H9 (cell line): ENCODE results near the gene SMAD7. TPM values are rescaled to one million over a fixed set of nuclear protein-coding genes. Genes with fewer than 3 reads are reported as not detected.

Experiments
- DNase-seq: peaks from one replicate; pipeline ENCODE4 v3.0.0-alpha.2; 2017
- H2AFZ ChIP-seq: one replicate; pipeline ENCODE4 v1.6.1; 2013; ENCODE audit warnings: mild to moderate bottlenecking, low read length, control low read depth, moderate library complexity
- H2AK5ac ChIP-seq: 2 replicates; pipeline ENCODE4 v1.6.1; 2013; ENCODE audit warnings: low read length, control low read depth, mixed read lengths; ENCODE audit not compliant: insufficient read length
- H2BK120ac ChIP-seq: one replicate; pipeline ENCODE4 v1.6.1; 2013; ENCODE audit warnings: low read depth, mild to moderate bottlenecking, low read length, control low read depth, inconsistent platforms; ENCODE audit not compliant: poor library complexity, severe bottlenecking
- H2BK12ac ChIP-seq: 2 replicates; pipeline ENCODE4 v1.6.1; 2013; ENCODE audit warnings: low read length, control low read depth, mixed read lengths, low read depth; ENCODE audit not compliant: insufficient read length
- H2BK15ac ChIP-seq: 2 replicates; pipeline ENCODE4 v1.6.1; 2013; ENCODE audit warnings: low read depth, low read length, control low read depth
- H2BK20ac ChIP-seq: one replicate; pipeline ENCODE4 v1.6.1; 2013; ENCODE audit warnings: low read depth, mild to moderate bottlenecking, low read length, control low read depth, inconsistent platforms; ENCODE audit not compliant: poor library complexity, severe bottlenecking
- H2BK5ac ChIP-seq: 2 replicates; pipeline ENCODE4 v1.6.1; 2013; ENCODE audit warnings: low read length, control low read depth, mixed read lengths; ENCODE audit not compliant: insufficient read length
- H3K14ac ChIP-seq: 2 replicates; pipeline ENCODE4 v1.6.1; 2013; ENCODE audit warnings: low read length, control low read depth; ENCODE audit not compliant: insufficient read depth
- H3K18ac ChIP-seq: 2 replicates; pipeline ENCODE4 v1.6.1; 2013; ENCODE audit warnings: low read depth, mild to moderate bottlenecking, mixed read lengths, low read length, control low read depth; ENCODE audit not compliant: insufficient read length
- H3K23ac ChIP-seq: 2 replicates; pipeline ENCODE4 v1.6.1; 2013; ENCODE audit warnings: low read length, control low read depth, mixed read lengths, low read depth; ENCODE audit not compliant: insufficient read length
- H3K23me2 ChIP-seq: 2 replicates; pipeline ENCODE4 v1.6.1; 2013; ENCODE audit warnings: low read depth, mild to moderate bottlenecking, mixed read lengths, low read length, control low read depth; ENCODE audit not compliant: insufficient read length, poor library complexity, severe bottlenecking
- H3K27ac ChIP-seq: 2 replicates; pipeline ENCODE4 v1.5.1; 2013; ENCODE audit warnings: low read length, control low read depth, mixed read lengths, low read depth; ENCODE audit not compliant: insufficient read length
- H3K27me3 ChIP-seq: 2 replicates; pipeline ENCODE4 v1.6.1; 2013; ENCODE audit warnings: low read length, control low read depth, inconsistent platforms; ENCODE audit not compliant: insufficient read depth
- H3K4ac ChIP-seq: 2 replicates; pipeline ENCODE4 v1.6.1; 2013; ENCODE audit warnings: low read depth, mild to moderate bottlenecking, control low read depth, inconsistent platforms, low read length, moderate library complexity
- H3K4me1 ChIP-seq: 2 replicates; pipeline ENCODE4 v1.6.1; 2013; ENCODE audit warnings: low read length, control low read depth, inconsistent platforms; ENCODE audit not compliant: insufficient read depth
- H3K4me2 ChIP-seq: 2 replicates; pipeline ENCODE4 v1.6.1; 2013; ENCODE audit warnings: low read length, control low read depth, mixed read lengths; ENCODE audit not compliant: insufficient read length, insufficient read depth
- H3K56ac ChIP-seq: 2 replicates; pipeline ENCODE4 v1.6.1; 2013; ENCODE audit warnings: low read depth, mild to moderate bottlenecking, mixed read lengths, low read length, control low read depth; ENCODE audit not compliant: insufficient read length
- H3K79me1 ChIP-seq: 2 replicates; pipeline ENCODE4 v1.6.1; 2013; ENCODE audit warnings: low read depth, mild to moderate bottlenecking, moderate library complexity, low read length, control low read depth, inconsistent platforms; ENCODE audit not compliant: insufficient read depth, poor library complexity, severe bottlenecking
- H3K79me2 ChIP-seq: 2 replicates; pipeline ENCODE4 v1.6.1; 2013; ENCODE audit warnings: low read length, control low read depth, inconsistent platforms; ENCODE audit not compliant: insufficient read depth
- H3K9ac ChIP-seq: 2 replicates; pipeline ENCODE4 v1.6.1; 2013; ENCODE audit warnings: low read length, control low read depth, mixed read lengths; ENCODE audit not compliant: insufficient read length; ENCODE audit errors: extremely low read depth
- H3K9me3 ChIP-seq: one replicate; pipeline ENCODE4 v1.6.1; 2013; ENCODE audit warnings: low read depth, low read length, inconsistent platforms; ENCODE audit not compliant: control insufficient read depth
- H3T11ph ChIP-seq: one replicate; pipeline ENCODE4 v1.6.1; 2013; ENCODE audit warnings: mild to moderate bottlenecking, low read length, control low read depth, inconsistent platforms
- H4K20me1 ChIP-seq: one replicate; pipeline ENCODE4 v1.6.1; 2013; ENCODE audit not compliant: control insufficient read depth, insufficient read length, insufficient read depth
- H4K5ac ChIP-seq: 2 replicates; pipeline ENCODE4 v1.6.1; 2013; ENCODE audit warnings: low read depth, mild to moderate bottlenecking, mixed read lengths, low read length, control low read depth; ENCODE audit not compliant: insufficient read length
- H4K8ac ChIP-seq: replicated peaks from 2 replicates; pipeline ENCODE4 v1.6.1; 2013; ENCODE audit warnings: low read length, control low read depth, mixed read lengths, low read depth; ENCODE audit not compliant: insufficient read length
- H4K91ac ChIP-seq: 2 replicates; pipeline ENCODE4 v1.6.1; 2013; ENCODE audit warnings: low read depth, mild to moderate bottlenecking, moderate library complexity, mixed read lengths, low read length, control low read depth; ENCODE audit not compliant: insufficient read length
- H3K27ac Mint-ChIP-seq, 3 experiments: 2 replicates in 2 of 3; 3 replicates in 1 of 3; pipeline ENCODE4 v1.8.0; 2020 to 2021; ENCODE audit warnings: mixed read lengths in 3 of 3, mild to moderate bottlenecking in 1 of 3, moderate library complexity in 1 of 3
- H3K27me3 Mint-ChIP-seq: 2 replicates; pipeline ENCODE4 v1.8.0; 2021; ENCODE audit warnings: low read depth, mild to moderate bottlenecking, moderate library complexity, mixed read lengths
- H3K36me3 Mint-ChIP-seq, 3 experiments: 2 replicates in 2 of 3; 3 replicates in 1 of 3; pipeline ENCODE4 v1.8.0; 2020 to 2021; ENCODE audit warnings: low read depth in 3 of 3, mixed read lengths in 3 of 3; ENCODE audit not compliant: insufficient read depth in 1 of 3
- H3K4me1 Mint-ChIP-seq, 2 experiments: 2 replicates each; pipeline ENCODE4 v1.8.0; 2020; ENCODE audit warnings: mixed read lengths in 2 of 2
- H3K4me3 Mint-ChIP-seq, 2 experiments: 2 replicates in 1 of 2; 3 replicates in 1 of 2; pipeline ENCODE4 v1.8.0; 2020 to 2021; ENCODE audit warnings: mild to moderate bottlenecking in 2 of 2, mixed read lengths in 2 of 2, moderate library complexity in 1 of 2
- H3K9me3 Mint-ChIP-seq, 2 experiments: 2 replicates in 1 of 2; 3 replicates in 1 of 2; pipeline ENCODE4 v1.8.0; 2020; ENCODE audit warnings: mild to moderate bottlenecking in 2 of 2, mixed read lengths in 2 of 2, moderate library complexity in 1 of 2
- WGBS: extraction: QIAGEN DNeasy Blood & Tissue Kit; methylation state at CpG from one replicate; pipeline ENCODE4 v1.1.7; 2013; ENCODE audit warnings: missing lambda C conversion rate, low lambda C conversion rate, mixed read lengths; ENCODE audit not compliant: insufficient read length; ENCODE audit errors: extremely low coverage; 5-methylcytosine and 5-hydroxymethylcytosine counted together
- total RNA-seq: library from RNA; stranded (reverse); gene quantifications from 2 replicates; pipeline ENCODE4 v1.2.1, GENCODE V29; 2021
- TF ChIP-seq, protein P1 (sequence below): fragments of 200-600 bp; sonication (generic); conservative IDR thresholded peaks from 3 replicates; pipeline ENCODE4 v1.8.0; 2021; ENCODE audit warnings: antibody characterized with exemption, mild to moderate bottlenecking

SMAD7 gene
- total RNA-seq, 1 experiment from 2014 or later = 27.7 TPM

DNA sequence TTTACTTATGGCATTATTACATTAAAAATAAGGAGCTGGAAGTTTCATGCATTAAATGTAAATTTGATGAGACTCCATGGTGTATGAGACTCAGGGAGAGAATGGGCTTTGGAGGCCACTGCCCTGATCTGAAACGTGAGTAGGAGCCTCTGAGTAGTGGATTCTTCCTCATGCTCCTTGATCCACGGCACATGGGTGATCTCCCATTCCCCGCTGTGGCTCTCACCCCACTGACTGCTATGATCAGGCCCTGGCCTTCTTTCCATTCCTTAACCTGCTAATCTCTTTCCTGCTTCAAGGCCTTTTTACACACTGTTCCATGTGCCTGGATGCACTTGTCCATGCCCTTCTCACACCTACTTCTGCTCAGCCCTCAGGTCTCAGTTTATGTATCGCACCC is 68.4 kb downstream of the SMAD7 start:
- H3K23ac ChIP-seq = no peak overlapping the region
- no peak overlapping the region for H3K9ac ChIP-seq
- H3K79me2 ChIP-seq = no peaks in the 10 kb centered on the region
- no peak overlapping the region for H3K56ac ChIP-seq
- Mint-ChIP-seq H3K9me3 (no peaks in the 10 kb centered on the region; a peak in 2 of 5 replicates), H3K4me1 (peaks cover 11 to 20% of the 10 kb centered on the region in 2 experiments), H3K36me3 (no peaks in the 10 kb centered on the region), H3K27ac (no peak overlapping the region; a peak in 1 of 7 replicates), H3K4me3 (no peak overlapping the region), H3K27me3 (peaks cover 20% of the 10 kb centered on the region)
- H4K5ac ChIP-seq = no peak overlapping the region
- peaks cover 3% of the 10 kb centered on the region; the same call in 1 of the 2 replicates for H3K4me1 ChIP-seq
- H3K9me3 ChIP-seq = no peaks in the 10 kb centered on the region
- H2BK120ac ChIP-seq = no peak overlapping the region
- H3K27me3 ChIP-seq = no peaks in the 10 kb centered on the region
- TF ChIP-seq, protein P1, sequence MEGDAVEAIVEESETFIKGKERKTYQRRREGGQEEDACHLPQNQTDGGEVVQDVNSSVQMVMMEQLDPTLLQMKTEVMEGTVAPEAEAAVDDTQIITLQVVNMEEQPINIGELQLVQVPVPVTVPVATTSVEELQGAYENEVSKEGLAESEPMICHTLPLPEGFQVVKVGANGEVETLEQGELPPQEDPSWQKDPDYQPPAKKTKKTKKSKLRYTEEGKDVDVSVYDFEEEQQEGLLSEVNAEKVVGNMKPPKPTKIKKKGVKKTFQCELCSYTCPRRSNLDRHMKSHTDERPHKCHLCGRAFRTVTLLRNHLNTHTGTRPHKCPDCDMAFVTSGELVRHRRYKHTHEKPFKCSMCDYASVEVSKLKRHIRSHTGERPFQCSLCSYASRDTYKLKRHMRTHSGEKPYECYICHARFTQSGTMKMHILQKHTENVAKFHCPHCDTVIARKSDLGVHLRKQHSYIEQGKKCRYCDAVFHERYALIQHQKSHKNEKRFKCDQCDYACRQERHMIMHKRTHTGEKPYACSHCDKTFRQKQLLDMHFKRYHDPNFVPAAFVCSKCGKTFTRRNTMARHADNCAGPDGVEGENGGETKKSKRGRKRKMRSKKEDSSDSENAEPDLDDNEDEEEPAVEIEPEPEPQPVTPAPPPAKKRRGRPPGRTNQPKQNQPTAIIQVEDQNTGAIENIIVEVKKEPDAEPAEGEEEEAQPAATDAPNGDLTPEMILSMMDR = no peak
- H3K14ac ChIP-seq = no peak overlapping the region
- WGBS = no CpG with 5 or more reads among the region's 4 CpGs
- no peaks in the 10 kb centered on the region for H3K23me2 ChIP-seq
- no peak overlapping the region for H3K4me2 ChIP-seq
- no peak overlapping the region for H2BK15ac ChIP-seq
- H3K27ac ChIP-seq = no peak overlapping the region
- H2BK20ac ChIP-seq = no peak overlapping the region
- no peak overlapping the region for H3K4ac ChIP-seq
- no peak overlapping the region for H4K91ac ChIP-seq
- no peak overlapping the region for H2AK5ac ChIP-seq
- no peak overlapping the region for H2BK12ac ChIP-seq
- no peak overlapping the region for H3K18ac ChIP-seq
- no peaks in the 10 kb centered on the region for H3K79me1 ChIP-seq
- H2AFZ ChIP-seq = no peak overlapping the region
- no peak overlapping the region for H3T11ph ChIP-seq
- H2BK5ac ChIP-seq = no peak overlapping the region
- H4K8ac ChIP-seq = no peak overlapping the region
- no peak for DNase-seq
- H4K20me1 ChIP-seq = no peaks in the 10 kb centered on the region
